Measurements from ENCODE around the gene TPSB2.
"Not testable (repeated sequence)": the region's sequence is repeated elsewhere in the genome, so short reads cannot be mapped to it uniquely, and the experiment has no call there.

TPSB2 gene

DNA sequence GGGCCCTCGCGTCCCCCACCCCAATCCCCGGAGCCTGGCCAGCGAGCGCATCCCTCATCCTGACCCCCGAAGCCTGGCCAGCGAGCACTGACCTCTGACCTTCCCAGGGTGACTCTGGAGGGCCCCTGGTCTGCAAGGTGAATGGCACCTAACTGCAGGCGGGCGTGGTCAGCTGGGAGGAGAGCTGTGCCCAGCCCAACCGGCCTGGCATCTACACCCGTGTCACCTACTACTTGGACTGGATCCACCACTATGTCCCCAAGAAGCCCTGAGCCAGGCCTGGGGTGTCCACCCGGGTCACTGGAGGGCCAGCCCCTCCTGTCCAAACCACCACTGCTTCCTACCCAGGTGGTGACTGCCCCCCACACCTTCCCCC, 28.2 kb upstream of the TPSB2 start:
- TF ChIP-seq, protein P1, sequence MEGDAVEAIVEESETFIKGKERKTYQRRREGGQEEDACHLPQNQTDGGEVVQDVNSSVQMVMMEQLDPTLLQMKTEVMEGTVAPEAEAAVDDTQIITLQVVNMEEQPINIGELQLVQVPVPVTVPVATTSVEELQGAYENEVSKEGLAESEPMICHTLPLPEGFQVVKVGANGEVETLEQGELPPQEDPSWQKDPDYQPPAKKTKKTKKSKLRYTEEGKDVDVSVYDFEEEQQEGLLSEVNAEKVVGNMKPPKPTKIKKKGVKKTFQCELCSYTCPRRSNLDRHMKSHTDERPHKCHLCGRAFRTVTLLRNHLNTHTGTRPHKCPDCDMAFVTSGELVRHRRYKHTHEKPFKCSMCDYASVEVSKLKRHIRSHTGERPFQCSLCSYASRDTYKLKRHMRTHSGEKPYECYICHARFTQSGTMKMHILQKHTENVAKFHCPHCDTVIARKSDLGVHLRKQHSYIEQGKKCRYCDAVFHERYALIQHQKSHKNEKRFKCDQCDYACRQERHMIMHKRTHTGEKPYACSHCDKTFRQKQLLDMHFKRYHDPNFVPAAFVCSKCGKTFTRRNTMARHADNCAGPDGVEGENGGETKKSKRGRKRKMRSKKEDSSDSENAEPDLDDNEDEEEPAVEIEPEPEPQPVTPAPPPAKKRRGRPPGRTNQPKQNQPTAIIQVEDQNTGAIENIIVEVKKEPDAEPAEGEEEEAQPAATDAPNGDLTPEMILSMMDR (IDR thresholded peaks at IDR 0.05), result no peak

DNA sequence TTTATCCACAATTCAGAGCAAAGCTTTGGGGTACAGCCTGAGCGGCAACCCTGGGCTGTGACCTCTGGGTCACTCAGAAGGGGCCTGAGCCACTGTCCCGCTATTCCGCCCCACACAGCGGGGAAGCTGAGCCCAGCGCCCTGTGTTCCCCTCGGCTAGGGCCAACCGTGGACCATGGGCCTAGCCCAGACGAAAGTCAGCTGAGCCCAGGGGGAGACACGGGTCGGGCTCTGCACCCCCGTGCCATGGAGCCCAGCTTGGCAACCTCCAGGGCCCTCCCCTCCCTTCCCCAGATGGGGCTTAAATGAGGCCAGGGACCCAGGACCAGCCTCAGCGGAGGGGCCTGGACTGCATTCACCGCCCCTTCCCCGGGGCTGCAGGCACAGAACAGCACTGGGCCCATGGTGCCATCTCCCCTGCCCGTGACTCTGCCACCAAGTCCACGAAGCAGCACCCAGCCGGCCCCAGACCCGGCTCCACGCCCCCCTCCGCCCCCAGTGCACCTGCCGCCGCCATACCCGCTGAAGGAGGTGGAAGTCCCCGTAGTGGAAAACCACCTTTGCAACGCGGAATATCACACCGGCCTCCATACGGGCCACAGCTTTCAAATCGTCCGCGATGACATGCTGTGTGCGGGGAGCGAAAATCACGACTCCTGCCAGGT, 27.7 kb upstream of the TPSB2 start:
- TF ChIP-seq, protein P1 (IDR thresholded peaks at IDR 0.05), result no peak

DNA sequence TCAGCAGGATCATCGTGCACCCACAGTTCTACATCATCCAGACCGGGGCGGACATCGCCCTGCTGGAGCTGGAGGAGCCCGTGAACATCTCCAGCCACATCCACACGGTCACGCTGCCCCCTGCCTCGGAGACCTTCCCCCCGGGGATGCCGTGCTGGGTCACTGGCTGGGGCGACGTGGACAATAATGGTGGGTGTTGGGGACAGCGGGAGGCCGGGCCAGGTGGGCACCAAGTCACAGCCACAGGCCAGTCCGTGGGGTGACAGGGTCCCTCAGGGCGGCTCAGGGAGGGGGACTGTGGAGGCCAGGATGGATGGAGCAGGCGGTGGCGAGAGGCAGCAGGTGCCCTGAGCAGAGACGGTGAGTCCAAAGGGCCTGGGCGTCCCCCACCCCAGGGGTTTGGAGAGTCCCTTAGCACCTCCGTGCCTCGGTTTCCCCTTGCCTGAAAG, 26.9 kb upstream of the TPSB2 start:
- TF ChIP-seq, protein P1 (IDR thresholded peaks at IDR 0.05), result no peak

DNA sequence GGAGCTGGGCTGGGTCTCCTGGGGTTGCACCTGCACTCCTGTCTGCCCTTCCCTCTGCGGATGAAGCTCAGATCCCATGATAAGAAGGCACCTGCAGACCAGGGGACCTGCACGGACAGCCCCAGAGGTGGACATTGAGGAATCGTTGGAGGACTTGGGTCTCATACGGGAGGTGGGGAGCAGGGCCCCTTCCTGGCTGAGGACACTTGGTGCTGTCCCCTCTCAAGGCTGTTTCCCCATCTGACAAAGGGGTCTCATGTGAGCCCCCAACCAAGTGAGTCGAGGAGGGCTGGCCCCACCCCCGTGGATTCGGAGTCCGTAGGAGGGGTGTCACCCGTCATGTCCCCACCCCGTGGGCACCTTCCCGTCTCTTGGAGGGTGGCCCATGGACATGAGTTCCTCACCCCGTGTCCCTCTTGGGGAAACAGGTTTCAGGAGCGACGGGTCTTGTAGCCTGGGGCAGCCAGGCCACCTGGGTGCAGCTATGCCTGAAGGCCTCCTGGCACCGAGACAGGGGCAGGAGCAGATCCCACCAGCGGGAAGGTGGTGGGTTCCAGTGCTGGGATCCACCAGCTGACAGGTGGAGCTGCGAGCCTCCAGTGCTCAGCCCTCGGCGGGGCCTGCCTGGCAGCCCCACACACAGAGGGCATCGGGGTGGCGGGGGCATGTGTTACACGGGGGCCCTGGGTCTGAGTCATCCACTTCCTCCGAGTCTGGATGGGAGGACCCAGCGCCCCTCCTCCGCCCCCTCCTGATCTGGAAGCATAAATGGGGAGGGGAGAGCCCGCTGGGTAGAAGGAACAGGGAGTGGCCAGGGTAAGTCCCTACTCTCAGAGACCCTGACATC, 25.5 kb upstream of the TPSB2 start, which contains the start of gene TPSD1:
TPSD1 (plus strand) TSS at position 794 of the 847 bp plus-strand sequence. CDS start 212 bp downstream, outside the sequence.
- TF ChIP-seq, protein P1 (IDR thresholded peaks at IDR 0.05), result not testable (repeated sequence)

DNA sequence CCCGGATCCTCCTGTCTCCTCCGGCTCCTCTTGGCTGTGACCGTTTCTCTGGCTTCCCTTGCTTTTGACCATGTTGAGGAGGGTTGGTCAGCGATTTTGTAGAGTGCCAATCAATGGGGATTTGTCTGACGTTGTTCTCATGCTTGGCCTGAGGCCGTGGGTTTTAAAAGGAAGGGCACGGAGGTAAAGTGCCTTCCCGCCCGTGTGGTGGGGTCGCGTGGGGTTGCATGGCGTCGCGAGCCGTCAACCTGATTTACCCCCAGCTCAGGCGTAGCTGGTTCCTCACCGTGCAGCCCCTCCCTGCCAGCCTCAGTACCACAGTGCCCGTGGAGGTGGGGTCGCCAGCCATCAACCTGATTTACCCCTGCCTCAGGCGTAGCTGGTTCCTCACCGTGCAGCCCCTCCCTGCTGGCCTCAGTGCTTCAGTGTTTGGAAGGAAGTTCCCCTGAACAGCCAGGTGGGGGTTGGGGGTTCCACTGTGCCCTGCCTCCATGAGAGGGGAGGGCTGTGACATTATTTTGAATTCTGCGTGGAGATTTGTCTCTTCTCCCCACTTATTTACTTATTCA, 15.6 kb upstream of the TPSB2 start:
- TF ChIP-seq, protein P1 (IDR thresholded peaks at IDR 0.05), result no peak

DNA sequence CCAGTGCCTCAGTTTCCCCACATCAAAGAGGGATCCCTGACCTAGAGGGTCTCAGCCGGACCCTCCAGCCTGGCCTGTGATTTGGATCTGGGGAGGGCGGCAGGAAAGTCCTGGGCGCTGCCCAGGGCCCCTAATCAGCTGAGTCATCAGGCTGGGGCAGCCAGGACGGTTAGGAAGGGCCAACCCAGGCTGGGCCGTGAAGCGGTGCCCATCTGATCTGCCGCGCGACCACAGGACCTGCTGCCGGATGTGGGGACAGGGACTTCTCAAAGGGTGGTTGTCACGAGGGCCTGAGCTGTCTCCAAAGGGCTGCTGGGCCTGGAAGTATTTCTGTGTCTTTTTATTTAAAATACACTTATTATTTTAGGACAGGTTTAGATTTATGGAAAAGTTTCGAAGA, 14.9 kb upstream of the TPSB2 start:
- TF ChIP-seq, protein P1 (IDR thresholded peaks at IDR 0.05), result no peak

DNA sequence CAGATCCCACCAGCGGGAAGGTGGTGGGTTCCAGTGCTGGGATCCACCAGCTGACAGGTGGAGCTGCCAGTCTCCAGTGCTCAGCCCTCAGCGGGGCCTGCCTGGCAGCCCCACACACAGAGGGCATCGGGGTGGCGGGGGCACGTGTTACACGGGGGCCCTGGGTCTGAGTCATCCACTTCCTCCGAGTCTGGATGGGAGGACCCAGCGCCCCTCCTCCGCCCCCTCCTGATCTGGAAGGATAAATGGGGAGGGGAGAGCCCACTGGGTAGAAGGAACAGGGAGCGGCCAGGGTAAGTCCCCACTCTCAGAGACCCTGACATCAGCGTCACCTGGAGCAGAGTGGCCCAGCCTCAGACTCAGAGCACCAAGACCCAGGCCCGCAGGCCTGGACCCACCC, 10.5 kb upstream of the TPSB2 start, which contains the start of gene TPSAB1:
TPSAB1 (plus strand) TSS at position 270 of the 400 bp plus-strand sequence. CDS start 234 bp downstream, outside the sequence.
- TF ChIP-seq, protein P1 (IDR thresholded peaks at IDR 0.05), result not testable (repeated sequence)
